ENCODE data around the gene PIK3IP1.

Gene PIK3IP1

GRCh38 chr22:31286360-31287255 is 5.7 kb downstream of the PIK3IP1 start:
- TF ChIP-seq CTCF (IDR thresholded peaks at IDR 0.05; ENCODE audit: low read length, missing control alignments), result no peak
- DNase-seq (ENCODE audit: low read depth), result no peak
- no peak overlapping the region for H3K4me3 ChIP-seq (replicated peaks; ENCODE audit: low read depth, low read length)

GRCh38 chr22:31284281-31285155 is 7.8 kb downstream of the PIK3IP1 start:
- DNase-seq (ENCODE audit: low read depth), result no peak
- TF ChIP-seq CTCF (IDR thresholded peaks at IDR 0.05; ENCODE audit: low read length, missing control alignments), result no peak
- no peak overlapping the region for H3K4me3 ChIP-seq (replicated peaks; ENCODE audit: low read depth, low read length)

- H3K4me3 ChIP-seq (replicated peaks; ENCODE audit: low read depth, low read length), result no peak overlapping the region
- no peak for TF ChIP-seq CTCF (IDR thresholded peaks at IDR 0.05; ENCODE audit: low read length, missing control alignments)
- no peak for DNase-seq (ENCODE audit: low read depth)
Observed at GRCh38 chr22:31282748-31283468, 9.4 kb downstream of the PIK3IP1 start.

DNA sequence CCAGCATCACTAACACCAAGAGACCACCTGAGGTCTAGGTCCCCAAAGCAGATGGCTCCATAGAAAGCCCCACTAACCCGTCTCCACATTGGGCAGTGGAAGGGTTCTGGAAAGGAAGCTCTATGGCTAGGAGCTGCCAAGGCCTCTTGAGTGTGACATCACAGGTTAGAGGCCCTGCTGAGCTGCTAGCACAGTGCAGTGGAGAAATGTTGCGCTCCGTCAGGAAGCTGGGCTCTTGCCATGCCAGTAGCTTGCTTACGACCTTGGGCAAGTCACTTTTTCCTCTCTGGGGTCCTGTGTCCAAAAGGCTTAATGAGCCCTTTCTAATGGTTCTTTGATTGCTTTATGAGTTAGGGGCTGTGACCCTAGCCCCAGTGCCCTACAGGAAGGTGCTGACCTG is 10.6 kb downstream of the PIK3IP1 start:
- no peak overlapping the region for H3K4me3 ChIP-seq (replicated peaks; ENCODE audit: low read depth, low read length)
- no peak for TF ChIP-seq CTCF (IDR thresholded peaks at IDR 0.05; ENCODE audit: low read length, missing control alignments)
- DNase-seq (ENCODE audit: low read depth), result no peak

DNA sequence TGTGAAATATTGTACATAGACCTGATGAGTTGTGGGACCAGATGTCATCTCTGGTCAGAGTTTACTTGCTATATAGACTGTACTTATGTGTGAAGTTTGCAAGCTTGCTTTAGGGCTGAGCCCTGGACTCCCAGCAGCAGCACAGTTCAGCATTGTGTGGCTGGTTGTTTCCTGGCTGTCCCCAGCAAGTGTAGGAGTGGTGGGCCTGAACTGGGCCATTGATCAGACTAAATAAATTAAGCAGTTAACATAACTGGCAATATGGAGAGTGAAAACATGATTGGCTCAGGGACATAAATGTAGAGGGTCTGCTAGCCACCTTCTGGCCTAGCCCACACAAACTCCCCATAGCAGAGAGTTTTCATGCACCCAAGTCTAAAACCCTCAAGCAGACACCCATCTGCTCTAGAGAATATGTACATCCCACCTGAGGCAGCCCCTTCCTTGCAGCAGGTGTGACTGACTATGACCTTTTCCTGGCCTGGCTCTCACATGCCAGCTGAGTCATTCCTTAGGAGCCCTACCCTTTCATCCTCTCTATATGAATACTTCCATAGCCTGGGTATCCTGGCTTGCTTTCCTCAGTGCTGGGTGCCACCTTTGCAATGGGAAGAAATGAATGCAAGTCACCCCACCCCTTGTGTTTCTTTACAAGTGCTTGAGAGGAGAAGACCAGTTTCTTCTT is 12.3 kb downstream of the PIK3IP1 start:
- DNase-seq (ENCODE audit: low read depth), result no peak
- no peak overlapping the region for H3K4me3 ChIP-seq (replicated peaks; ENCODE audit: low read depth, low read length)
- no peak for TF ChIP-seq CTCF (IDR thresholded peaks at IDR 0.05; ENCODE audit: low read length, missing control alignments)

- no peak overlapping the region for H3K4me3 ChIP-seq (replicated peaks; ENCODE audit: low read depth, low read length)
- DNase-seq (ENCODE audit: low read depth), result no peak
Observed at GRCh38 chr22:31279327-31279669, 13.0 kb downstream of the PIK3IP1 start.

More at GRCh38 chr22:31279327-31279669, 13.0 kb downstream of the PIK3IP1 start:
- no peak for TF ChIP-seq CTCF (IDR thresholded peaks at IDR 0.05; ENCODE audit: low read length, missing control alignments)
